OCI-LY3 (cell line): Measurements from ENCODE around the gene SNN.

Experiments
- EZH2phosphoT487 ChIP-seq: fragments of 200-600 bp; shearing (Covaris generic); IDR thresholded peaks from 2 replicates; pipeline ENCODE4 v1.6.1; 2018; ENCODE audit warnings: antibody characterized with exemption, mixed run types, low read depth
- TF ChIP-seq, protein P1 (sequence below): fragments of 200-600, 300-600 bp; sonication (generic); IDR thresholded peaks from 2 replicates; pipeline ENCODE4 v1.5.1; 2014; ENCODE audit warnings: antibody characterized with exemption, low read length, low read depth

DNA sequence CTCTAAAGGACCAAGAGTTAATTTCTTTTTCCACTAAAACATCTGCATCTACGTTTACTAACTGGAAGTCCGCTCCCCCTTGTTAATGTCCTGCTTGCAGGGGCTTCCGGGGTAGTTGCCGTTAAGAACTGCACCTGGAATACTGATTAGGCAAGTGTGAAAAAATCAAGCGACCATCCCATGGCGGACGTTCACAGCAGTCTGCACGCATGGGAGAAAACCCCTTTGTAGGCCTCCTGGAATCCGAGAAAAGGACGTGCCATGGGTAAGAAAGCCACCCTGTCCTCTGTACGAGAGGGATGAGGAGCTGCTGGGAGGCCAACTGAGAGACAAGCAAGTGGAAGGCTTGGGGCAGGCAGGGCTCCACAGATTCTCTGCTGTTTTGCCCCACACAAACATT is 14.9 kb downstream of the SNN start:
- TF ChIP-seq, protein P1, sequence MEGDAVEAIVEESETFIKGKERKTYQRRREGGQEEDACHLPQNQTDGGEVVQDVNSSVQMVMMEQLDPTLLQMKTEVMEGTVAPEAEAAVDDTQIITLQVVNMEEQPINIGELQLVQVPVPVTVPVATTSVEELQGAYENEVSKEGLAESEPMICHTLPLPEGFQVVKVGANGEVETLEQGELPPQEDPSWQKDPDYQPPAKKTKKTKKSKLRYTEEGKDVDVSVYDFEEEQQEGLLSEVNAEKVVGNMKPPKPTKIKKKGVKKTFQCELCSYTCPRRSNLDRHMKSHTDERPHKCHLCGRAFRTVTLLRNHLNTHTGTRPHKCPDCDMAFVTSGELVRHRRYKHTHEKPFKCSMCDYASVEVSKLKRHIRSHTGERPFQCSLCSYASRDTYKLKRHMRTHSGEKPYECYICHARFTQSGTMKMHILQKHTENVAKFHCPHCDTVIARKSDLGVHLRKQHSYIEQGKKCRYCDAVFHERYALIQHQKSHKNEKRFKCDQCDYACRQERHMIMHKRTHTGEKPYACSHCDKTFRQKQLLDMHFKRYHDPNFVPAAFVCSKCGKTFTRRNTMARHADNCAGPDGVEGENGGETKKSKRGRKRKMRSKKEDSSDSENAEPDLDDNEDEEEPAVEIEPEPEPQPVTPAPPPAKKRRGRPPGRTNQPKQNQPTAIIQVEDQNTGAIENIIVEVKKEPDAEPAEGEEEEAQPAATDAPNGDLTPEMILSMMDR: no peak
- no peak for TF ChIP-seq EZH2phosphoT487
